ENCODE measurements around the gene DIP2B. TPM values are rescaled to one million over a fixed set of nuclear protein-coding genes. Genes with fewer than 3 reads are reported as not detected.
A peak's percentile ranks its signal among the peaks of the same experiment; 100 is the strongest.

The DIP2B gene
- total and polyA plus RNA-seq, 10 donors: 5.6 to 96.4 (median 61.6) TPM

DNA sequence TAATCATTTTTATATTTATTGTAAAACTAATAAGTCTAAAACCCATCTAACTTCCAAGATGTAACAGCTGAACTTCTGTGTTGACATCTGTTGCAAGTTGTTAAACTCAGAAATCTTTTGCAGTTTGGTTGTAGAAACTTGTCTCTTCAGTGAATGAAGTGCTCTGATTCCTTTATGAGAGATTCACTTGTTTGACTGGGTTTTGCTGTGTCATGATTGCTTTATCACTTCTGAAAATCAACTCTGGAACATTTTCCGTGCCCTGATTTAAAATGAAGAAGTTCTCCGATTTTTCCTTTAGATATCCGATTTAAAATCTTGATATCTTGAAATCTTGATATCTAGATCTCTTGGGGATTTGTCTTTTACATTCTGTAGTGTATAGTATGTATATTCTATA, 65.1 kb downstream of the DIP2B start:
- intact Hi-C loops (cut with DNase I; ENCODE audit: low total_unique reads): no loop called here
- 53 to 71% (median 59%) methylated on average over 3 of the region's 3 CpGs for WGBS, 5 donors
- H3K27me3 ChIP-seq (replicated peaks in 1 of 7): no peaks in the 10 kb centered on the region
- H3K4me3 ChIP-seq: no peak overlapping the region
- H3K27ac ChIP-seq: peak overlapping the region in 6 of 8 donors; percentile 1 to 83 (median 76)
- DNase-seq: no peak
- H3K36me3 ChIP-seq: no peaks in the 10 kb centered on the region
- TF ChIP-seq, protein P1, sequence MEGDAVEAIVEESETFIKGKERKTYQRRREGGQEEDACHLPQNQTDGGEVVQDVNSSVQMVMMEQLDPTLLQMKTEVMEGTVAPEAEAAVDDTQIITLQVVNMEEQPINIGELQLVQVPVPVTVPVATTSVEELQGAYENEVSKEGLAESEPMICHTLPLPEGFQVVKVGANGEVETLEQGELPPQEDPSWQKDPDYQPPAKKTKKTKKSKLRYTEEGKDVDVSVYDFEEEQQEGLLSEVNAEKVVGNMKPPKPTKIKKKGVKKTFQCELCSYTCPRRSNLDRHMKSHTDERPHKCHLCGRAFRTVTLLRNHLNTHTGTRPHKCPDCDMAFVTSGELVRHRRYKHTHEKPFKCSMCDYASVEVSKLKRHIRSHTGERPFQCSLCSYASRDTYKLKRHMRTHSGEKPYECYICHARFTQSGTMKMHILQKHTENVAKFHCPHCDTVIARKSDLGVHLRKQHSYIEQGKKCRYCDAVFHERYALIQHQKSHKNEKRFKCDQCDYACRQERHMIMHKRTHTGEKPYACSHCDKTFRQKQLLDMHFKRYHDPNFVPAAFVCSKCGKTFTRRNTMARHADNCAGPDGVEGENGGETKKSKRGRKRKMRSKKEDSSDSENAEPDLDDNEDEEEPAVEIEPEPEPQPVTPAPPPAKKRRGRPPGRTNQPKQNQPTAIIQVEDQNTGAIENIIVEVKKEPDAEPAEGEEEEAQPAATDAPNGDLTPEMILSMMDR (IDR thresholded peaks at IDR 0.05 in 8 of 11, conservative IDR thresholded peaks at IDR 0.05 in 3 of 11): no peak
- TF ChIP-seq POLR2AphosphoS5 (IDR thresholded peaks at IDR 0.05) (no peak), POLR2A (IDR thresholded peaks at IDR 0.05) (no peak)
- H3K4me1 ChIP-seq: peaks cover 38 to 96% (median 80%) of the 10 kb centered on the region in 6 donors
- no peaks in the 10 kb centered on the region for H3K9me3 ChIP-seq

DNA sequence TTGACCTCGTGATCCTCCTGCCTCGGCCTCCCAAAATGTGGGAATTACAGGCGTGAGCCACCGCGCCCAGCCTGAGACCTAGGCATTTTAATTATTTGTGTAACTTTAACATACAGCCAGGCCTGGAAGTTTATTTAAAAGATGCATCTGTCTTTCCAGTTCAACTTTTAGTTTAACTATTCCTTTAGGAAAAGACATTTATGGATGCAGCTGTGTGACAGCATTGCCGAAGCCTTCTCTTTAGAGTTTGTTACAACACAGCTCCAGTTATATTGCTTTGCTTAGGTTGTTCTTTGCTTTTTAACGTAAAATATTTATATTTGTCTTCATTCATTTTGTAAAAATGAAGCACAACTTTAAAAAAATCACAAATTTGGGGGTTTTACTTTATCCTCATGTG, 67.0 kb downstream of the DIP2B start:
- WGBS, 5 donors: 79 to 93% (median 85%) methylated on average over 7 of the region's 7 CpGs

GRCh38 chr12:50572287-50572686, 67.5 kb downstream of the DIP2B start:
- H3K27ac ChIP-seq: peak overlapping the region in 7 of 8 donors; percentile 24 to 85 (median 54)
- H3K27me3 ChIP-seq (replicated peaks in 1 of 7): no peaks in the 10 kb centered on the region
- H3K4me1 ChIP-seq: peaks cover 44 to 94% (median 79%) of the 10 kb centered on the region in 6 donors
- 37 to 64% (median 50%) methylated on average over 1 of the region's 1 CpG for WGBS, 5 donors
- DNase-seq: no peak
- no peaks in the 10 kb centered on the region for H3K36me3 ChIP-seq
- no peak overlapping the region for H3K4me3 ChIP-seq
- intact Hi-C loops (cut with DNase I; ENCODE audit: low total_unique reads): no loop called here
- TF ChIP-seq POLR2AphosphoS5 (IDR thresholded peaks at IDR 0.05) (no peak), POLR2A (IDR thresholded peaks at IDR 0.05) (no peak)
- TF ChIP-seq, protein P1 (IDR thresholded peaks at IDR 0.05 in 8 of 11, conservative IDR thresholded peaks at IDR 0.05 in 3 of 11): no peak
- H3K9me3 ChIP-seq: no peaks in the 10 kb centered on the region

More for the DNA sequence above, 67.0 kb downstream of the DIP2B start:
- H3K27me3 ChIP-seq (replicated peaks in 1 of 7): no peaks in the 10 kb centered on the region
- DNase-seq: no peak
- no peaks in the 10 kb centered on the region for H3K9me3 ChIP-seq
- H3K36me3 ChIP-seq: no peaks in the 10 kb centered on the region
- H3K4me1 ChIP-seq: peaks cover 44 to 98% (median 80%) of the 10 kb centered on the region in 6 donors
- no peak for TF ChIP-seq POLR2AphosphoS5 (IDR thresholded peaks at IDR 0.05)
- TF ChIP-seq POLR2A (IDR thresholded peaks at IDR 0.05): no peak
- TF ChIP-seq, protein P1 (IDR thresholded peaks at IDR 0.05 in 8 of 11, conservative IDR thresholded peaks at IDR 0.05 in 3 of 11): no peak
- intact Hi-C loops (cut with DNase I; ENCODE audit: low total_unique reads): no loop called here
- peak overlapping the region in 5 of 8 donors; percentile 35 to 85 (median 80) for H3K27ac ChIP-seq
- H3K4me3 ChIP-seq: no peak overlapping the region

DNA sequence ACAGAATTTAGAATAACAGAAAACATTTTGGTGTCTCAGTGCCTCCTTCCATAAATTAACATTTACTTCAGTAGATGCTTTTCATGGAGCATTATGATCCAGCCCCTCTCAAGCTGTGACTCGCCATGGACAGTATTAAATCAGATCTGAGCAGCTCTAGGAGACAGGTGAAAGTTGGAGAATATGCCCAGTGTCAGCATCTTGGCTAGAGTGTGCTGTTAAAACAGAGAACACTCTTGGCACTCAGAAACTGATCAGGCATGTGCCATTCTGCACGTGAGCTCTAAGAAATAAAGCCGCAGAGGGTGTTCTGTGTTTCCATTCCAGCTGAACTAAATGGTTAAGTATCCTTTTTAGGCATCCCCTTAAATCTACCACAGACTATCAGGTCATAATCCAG, 68.0 kb downstream of the DIP2B start:
- Histone ChIP-seq H3K27me3 (replicated peaks in 1 of 7) (no peaks in the 10 kb centered on the region), H3K9me3 (no peaks in the 10 kb centered on the region), H3K36me3 (no peaks in the 10 kb centered on the region), H3K4me3 (no peak overlapping the region), H3K27ac (peak overlapping the region in 7 of 8 donors; percentile 24 to 85 (median 54)), H3K4me1 (peaks cover 40 to 92% (median 77%) of the 10 kb centered on the region in 6 donors)
- WGBS, 5 donors: 86 to 92% (median 87%) methylated on average over 3 of the region's 3 CpGs
- DNase-seq: no peak
- TF ChIP-seq POLR2A (IDR thresholded peaks at IDR 0.05) (no peak), POLR2AphosphoS5 (IDR thresholded peaks at IDR 0.05) (no peak)
- TF ChIP-seq, protein P1 (IDR thresholded peaks at IDR 0.05 in 8 of 11, conservative IDR thresholded peaks at IDR 0.05 in 3 of 11): no peak
- intact Hi-C loops (cut with DNase I; ENCODE audit: low total_unique reads): no loop called here

Data from spleen (tissue), 11 donors.